HG03066 (cell line): ENCODE data around the gene ATP4A.

Source experiments
- ATAC-seq: cut with Tn5 transposase; IDR thresholded peaks from one replicate; pipeline ENCODE4 v1.9.1; 2021; ENCODE audit warnings: low read depth; ENCODE audit not compliant: unreplicated experiment

The ATP4A gene

DNA sequence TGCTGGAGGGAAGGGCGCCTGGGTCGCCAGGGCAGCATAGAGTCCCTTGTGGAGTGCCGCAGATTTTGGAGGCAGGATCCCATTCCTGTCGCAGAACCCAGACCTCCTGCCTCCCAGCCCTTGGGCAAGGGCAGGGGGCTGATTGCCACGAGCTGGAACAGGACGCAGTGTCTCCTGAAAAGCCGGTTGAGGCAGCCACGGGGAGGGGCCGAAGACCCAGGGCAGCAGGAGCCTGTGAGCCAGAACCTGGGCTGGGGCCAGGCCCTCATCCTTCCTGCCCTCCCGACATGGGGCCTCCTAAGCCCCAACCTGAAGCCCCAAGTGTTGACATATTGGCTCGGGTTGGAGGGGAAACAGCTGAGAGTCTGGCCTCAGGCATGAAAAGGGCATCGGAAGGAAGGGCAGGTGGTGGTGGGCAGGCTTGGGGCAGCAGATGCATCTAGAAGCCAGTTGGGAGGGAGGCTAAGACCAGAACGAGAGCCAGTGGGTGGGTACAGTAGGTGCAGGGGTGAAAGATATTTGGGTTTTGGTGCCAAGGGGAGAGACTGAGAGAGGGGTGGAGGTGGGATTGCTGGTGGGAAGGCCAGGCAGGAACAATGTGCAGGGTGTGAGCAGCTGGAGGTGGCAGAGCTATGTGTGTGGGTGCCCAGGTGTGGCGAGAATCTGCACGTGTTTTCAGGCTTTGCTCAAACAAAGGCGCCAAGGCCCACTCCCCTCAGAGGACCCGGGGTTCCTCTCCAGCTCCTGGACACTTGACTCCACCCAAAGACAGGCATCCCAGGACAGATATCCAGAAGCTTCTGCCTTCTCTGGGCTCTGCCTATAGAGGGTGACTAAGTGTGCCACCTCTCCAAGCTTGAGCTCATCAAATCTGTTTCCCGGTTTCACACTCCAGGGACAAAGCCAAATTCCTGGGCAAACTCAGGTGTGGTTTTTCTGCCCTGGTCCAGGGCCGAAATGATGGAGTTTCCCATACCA lies 33.9 kb downstream of the ATP4A start:
- ATAC-seq, result no peak

DNA sequence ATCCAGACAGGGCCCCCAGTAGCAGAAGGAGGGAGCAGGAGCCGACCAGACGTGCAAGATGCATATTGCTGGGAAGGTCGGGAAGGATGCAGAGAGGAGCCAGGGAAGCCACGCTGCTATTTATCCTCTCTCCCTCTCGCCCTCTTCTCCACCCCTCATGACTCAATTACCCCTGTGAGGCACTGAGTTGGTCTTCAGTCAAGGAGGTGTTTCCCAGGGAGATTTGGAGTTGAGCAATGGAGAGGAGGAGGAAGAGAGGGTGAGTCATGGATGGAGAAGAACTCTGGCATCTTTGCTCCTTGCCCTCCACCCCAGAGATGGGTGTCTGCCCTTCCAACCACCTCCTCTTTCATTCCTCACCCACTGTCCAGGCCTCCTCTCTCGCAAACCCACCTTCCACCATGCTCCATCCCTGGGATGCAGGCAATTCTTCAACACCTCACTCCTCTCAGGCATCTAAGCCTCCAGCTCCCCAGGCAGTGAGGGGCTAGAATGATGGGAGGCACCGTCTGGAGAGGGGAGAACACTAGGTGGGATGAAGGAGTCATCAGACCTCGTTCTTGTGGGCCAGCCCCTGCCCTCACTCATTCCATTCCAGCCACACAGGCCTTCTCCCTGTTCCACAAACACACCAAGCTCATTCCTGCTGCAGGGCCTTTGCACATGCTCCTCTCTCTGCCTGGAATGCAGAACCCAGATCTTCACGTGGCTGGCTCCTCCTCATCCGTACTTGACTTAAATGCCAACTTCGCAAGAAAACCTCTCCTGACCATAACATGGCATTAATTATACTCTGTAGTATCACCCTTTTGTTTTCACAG lies 35.0 kb downstream of the ATP4A start, which contains the start of gene SBSN:
Gene SBSN, minus strand, starts transcription at position 94 of the 821 bp plus-strand sequence. Its CDS starts 30 bp downstream, at position 64.
- no peak for ATAC-seq

DNA sequence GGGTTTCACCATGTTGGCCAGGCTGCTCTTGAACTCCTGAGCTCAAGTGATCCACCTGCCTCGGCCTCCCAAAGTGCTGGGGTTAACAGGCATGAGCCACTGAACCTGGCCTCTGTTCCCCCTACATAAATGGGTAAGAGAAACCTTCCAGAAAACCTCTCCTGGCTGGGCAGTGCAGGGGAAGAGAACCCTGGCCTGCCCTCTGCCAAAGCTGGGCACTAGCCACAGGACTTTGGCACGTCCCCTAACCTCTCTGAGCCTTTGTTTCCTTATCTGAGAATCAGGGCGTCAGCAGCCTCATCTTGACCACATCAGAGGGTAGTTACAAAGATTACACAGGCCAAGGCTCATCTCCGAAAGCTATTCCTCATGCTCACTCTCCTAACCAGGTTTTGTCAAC lies 37.6 kb downstream of the ATP4A start:
- ATAC-seq, result no peak

- no peak for ATAC-seq
Measured at GRCh38 chr19:35524181-35524837, 39.1 kb downstream of the ATP4A start.

- no peak for ATAC-seq
Measured at GRCh38 chr19:35522745-35523327, 40.6 kb downstream of the ATP4A start.

DNA sequence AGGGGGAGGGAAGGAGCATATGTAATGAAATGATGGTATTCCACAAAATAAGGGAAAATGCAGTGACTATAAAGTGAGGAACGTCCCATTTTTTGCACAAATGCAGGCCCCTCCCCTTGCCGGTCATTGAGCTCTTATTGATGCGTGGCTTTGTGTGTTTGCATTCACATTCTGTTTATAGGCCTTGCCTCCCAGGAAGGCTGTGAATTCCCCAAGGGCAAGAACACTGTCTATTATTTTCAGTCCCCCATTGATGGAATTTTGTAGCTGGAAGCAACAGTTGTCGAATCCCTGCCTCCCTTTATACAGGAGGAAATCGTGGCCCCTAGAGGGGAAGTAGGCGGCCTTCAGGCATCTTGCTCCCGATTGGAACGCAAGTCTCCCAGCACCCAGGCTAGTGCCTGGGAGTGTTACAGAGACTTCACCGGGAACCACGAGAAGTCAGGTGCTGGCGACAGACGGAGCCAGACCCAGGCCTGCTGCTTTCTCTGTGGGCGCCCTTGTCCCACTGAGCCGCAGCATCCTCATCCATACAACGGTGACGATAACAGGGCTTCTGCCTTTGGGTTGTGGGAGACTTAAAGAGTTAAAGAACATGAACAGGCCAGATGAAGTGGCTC lies 42.2 kb downstream of the ATP4A start:
- no peak for ATAC-seq

- ATAC-seq, result no peak
Measured at GRCh38 chr19:35519291-35519690, 44.2 kb downstream of the ATP4A start.

- ATAC-seq, result no peak
Measured at GRCh38 chr19:35518313-35518712, 45.1 kb downstream of the ATP4A start.

- ATAC-seq, result no peak
Measured at GRCh38 chr19:35517342-35517741, 46.1 kb downstream of the ATP4A start.

DNA sequence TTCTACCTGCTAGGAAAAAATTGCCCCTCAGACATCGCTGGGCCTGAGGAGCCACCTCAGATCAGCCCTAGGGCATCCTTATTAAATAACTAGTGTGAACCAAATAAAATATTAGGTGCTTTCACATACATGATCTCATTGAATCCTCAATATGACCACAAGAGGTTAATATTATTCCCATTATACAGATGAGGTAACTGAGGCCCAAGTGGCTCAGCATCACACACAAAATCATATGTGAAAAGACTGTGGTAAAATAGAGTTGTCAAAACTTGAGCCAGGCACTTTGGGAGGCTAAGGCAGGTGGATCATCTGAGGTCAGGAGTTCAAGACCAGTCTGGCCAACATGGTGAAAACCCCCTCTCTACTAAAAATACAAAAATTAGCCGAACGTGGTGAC lies 47.1 kb downstream of the ATP4A start:
- no peak for ATAC-seq

DNA sequence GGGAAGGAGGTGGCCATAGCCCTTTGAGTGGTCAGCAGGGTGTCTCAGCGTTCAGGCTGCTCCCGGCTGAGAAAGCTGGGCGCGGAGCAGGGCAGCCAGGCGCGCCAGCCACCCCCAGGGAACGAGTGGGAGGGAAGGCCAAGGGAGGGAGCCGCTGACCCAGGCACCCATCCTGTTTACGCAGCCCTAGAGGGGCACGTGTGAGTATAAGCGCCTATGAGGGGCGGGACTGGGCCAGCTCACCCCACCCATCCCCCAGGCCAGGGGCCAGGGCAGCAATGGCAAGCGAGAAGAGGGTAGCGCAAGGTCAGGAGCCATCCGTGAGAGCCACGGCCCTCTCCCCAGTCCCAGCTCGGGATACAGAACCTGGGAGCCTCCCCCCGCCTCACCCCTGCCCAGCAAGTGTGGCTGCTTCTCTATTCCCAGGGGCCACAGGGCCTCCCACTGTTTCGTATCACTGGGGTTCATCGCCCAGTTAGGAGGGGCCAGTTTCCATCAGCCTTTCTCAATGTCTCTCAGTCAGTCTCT lies 49.1 kb downstream of the ATP4A start:
- ATAC-seq, result no peak

GRCh38 chr19:35513628-35514281 lies 49.7 kb downstream of the ATP4A start, which contains the start of gene DMKN:
Gene DMKN, minus strand, starts transcription at chr19:35513649. Its CDS starts 174 bp downstream, at chr19:35513475.
- ATAC-seq, result no peak

DNA sequence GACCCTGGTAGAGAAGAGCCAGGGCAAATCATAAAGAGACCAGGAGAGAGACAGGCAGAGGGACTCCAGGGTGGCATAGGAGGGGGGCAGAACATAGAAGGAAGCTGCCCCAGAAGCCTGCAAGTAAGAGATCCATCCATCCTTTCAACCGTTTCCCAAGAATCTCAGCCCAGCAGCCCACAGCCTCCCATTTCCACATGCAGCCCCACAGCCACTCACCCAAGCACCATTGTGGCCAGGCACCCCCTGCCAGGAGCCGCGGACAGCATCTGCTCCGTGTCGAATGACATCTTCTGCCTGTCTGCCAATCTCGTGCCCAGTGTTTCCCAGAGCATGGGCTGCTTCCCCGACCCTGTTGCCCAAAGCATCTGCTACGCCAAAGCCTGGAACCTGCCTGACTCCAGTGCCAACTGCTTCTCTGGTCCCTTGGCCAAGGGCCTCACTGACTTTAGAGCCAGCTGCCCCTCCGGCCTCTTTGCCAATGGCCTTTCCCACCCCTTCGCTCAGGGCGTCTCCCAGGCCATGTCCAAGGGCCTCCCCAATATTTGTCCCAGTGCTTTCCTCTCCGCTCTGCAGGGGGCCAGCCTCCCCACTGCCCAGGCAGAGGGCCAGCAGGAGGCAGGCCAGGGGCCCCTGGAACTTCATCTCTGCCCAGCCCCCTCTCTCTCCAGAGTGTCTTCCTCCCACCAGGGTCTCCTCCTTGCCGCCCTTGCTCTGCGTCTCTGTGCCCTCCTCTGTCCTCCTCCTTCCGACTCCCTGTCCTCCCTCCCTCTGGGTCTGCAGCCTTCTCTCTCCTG lies 50.4 kb downstream of the ATP4A start:
- no peak for ATAC-seq

- no peak for ATAC-seq
Measured at GRCh38 chr19:35511337-35511736, 52.1 kb downstream of the ATP4A start.

DNA sequence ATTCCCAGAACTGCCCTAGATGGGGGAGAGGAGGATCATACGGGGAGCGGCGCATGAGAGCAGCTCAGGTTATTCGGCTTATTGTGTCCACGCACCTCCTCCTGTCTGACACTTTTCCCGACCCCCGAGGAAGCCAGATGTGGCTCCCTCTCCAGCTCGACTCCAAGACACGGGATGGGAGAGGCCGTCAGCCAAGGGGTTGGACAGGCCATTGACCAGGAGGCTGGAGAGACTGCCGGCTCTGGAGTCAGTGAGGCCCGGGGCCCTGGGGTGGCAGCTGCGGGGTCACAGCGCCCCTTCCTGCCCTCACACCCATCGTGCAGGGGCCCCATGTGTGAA lies 52.9 kb downstream of the ATP4A start:
- no peak for ATAC-seq

GRCh38 chr19:35509861-35510625 lies 53.4 kb downstream of the ATP4A start:
- ATAC-seq, result no peak

DNA sequence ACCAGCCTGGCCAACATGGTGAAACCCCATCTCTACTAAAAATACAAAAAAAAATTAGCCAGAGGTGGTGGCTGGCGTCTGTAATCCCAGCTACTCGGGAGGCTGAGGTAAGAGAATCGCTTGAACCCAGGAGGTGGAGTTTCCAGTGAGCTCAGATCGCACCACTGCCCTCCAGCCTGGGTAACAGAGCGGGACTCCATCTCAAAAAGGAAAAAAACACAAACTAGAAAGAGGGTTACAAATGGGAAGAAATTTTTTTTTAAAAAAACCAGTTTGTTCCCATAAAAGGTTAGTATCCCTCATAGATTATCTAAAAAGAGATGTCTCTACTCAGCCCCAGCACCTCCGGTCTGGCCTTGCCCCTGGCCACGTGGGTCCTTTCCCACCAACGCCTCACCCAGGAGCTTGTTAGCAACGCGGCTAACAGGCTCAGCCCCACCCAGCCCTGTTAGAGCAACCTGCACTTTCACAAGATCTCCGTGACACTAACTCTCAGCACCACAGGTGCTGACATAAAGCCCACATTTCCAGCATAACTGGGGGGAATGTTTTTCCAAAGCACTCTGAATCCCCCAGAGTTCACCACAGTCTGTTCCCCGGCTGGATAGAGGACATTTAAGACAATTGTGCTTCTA lies 54.3 kb downstream of the ATP4A start:
- no peak for ATAC-seq
